Esophagus squamous epithelium (tissue), 5 donors: ENCODE data around the gene ARMH3. TPM values are rescaled to one million over a fixed set of nuclear protein-coding genes. Genes with fewer than 3 reads are reported as not detected.

Source experiments
- DNase-seq: peaks from one replicate; lab custom pipeline; 2025; lab: John Stamatoyannopoulos, UW
- H3K27ac ChIP-seq, 4 donors: fragments of 200-600 bp; sonication (generic); one replicate each; pipeline ENCODE4 v1.5.1; 2016 to 2019; ENCODE audit warnings: mild to moderate bottlenecking in 1 of 4
- H3K27me3 ChIP-seq, 4 donors: fragments of 200-600 bp; sonication (generic); 1 replicate in 3 of 4; 2 replicates in 1 of 4; pipeline versions ENCODE4 v1.5.1 to v1.6.0; 2017 to 2021; ENCODE audit warnings: antibody characterized with exemption in 1 of 4
- H3K36me3 ChIP-seq, 3 donors: fragments of 200-600 bp; sonication (generic); one replicate each; pipeline ENCODE4 v1.5.1; 2016 to 2019
- H3K4me1 ChIP-seq, 3 donors: fragments of 200-600 bp; sonication (generic); one replicate each; pipeline ENCODE4 v1.5.1; 2017 to 2019
- H3K4me3 ChIP-seq, 4 donors: fragments of 200-600 bp; sonication (generic); 1 replicate in 3 of 4; 2 replicates in 1 of 4; pipeline ENCODE4 v1.5.1; 2016 to 2019; ENCODE audit warnings: mild to moderate bottlenecking in 2 of 4, moderate library complexity in 1 of 4
- H3K9me3 ChIP-seq, 3 donors: fragments of 200-600 bp; sonication (generic); one replicate each; pipeline ENCODE4 v1.5.1; 2016 to 2019
- POLR2A ChIP-seq, 4 donors: fragments of 450-650 bp; IDR thresholded peaks; one replicate each; pipeline ENCODE4 v1.6.1; 2017; ENCODE audit warnings: antibody characterized with exemption in 4 of 4, mild to moderate bottlenecking in 4 of 4, moderate library complexity in 3 of 4
- WGBS, 2 donors: methylation state at CpG; one replicate each; pipeline ENCODE4 v1.1.5; 2018; 5-methylcytosine and 5-hydroxymethylcytosine counted together
- intact Hi-C: fragments of 100-400 bp; cut with DNase I; formaldehyde crosslinking; loops from one replicate; pipeline ENCODE4 v1.15.0; 2022
- total RNA-seq, 4 donors: library from RNA; depleted of rRNA; stranded (reverse); fragments of >200 nt; gene quantifications; one replicate each; pipeline ENCODE4 v1.1.0, GENCODE V29; 2016
- TF ChIP-seq, protein P1 (sequence below), 6 experiments: fragments of 450-650 bp in 4 of 6; fragments of 200-600 bp in 2 of 6; sonication (generic) in 2 of 6; IDR thresholded peaks; one replicate each; pipeline ENCODE4 v1.5.1; 2016 to 2019; ENCODE audit warnings: antibody characterized with exemption in 6 of 6, mild to moderate bottlenecking in 4 of 6, moderate library complexity in 4 of 6
- donor health status: DM: yes; HTN: yes; CAD: no.

Gene ARMH3
- total RNA-seq, 4 donors from 2014 or later = 13.3 to 17.2 (median 16.1) TPM

GRCh38 chr10:102068216-102068615 is 12.2 kb upstream of the ARMH3 start:
- no peak overlapping the region for H3K27ac ChIP-seq
- no peak overlapping the region for H3K4me3 ChIP-seq
- H3K9me3 ChIP-seq = no peaks in the 10 kb centered on the region
- 29% methylated on average over 1 of the region's 1 CpG; no CpG with 5 or more reads in 1 of the 2 donors for WGBS, 2 donors
- H3K4me1 ChIP-seq = peaks cover 18 to 42% (median 26%) of the 10 kb centered on the region in 3 donors
- no peak for TF ChIP-seq POLR2A (IDR thresholded peaks at IDR 0.05)
- TF ChIP-seq, protein P1, sequence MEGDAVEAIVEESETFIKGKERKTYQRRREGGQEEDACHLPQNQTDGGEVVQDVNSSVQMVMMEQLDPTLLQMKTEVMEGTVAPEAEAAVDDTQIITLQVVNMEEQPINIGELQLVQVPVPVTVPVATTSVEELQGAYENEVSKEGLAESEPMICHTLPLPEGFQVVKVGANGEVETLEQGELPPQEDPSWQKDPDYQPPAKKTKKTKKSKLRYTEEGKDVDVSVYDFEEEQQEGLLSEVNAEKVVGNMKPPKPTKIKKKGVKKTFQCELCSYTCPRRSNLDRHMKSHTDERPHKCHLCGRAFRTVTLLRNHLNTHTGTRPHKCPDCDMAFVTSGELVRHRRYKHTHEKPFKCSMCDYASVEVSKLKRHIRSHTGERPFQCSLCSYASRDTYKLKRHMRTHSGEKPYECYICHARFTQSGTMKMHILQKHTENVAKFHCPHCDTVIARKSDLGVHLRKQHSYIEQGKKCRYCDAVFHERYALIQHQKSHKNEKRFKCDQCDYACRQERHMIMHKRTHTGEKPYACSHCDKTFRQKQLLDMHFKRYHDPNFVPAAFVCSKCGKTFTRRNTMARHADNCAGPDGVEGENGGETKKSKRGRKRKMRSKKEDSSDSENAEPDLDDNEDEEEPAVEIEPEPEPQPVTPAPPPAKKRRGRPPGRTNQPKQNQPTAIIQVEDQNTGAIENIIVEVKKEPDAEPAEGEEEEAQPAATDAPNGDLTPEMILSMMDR (IDR thresholded peaks at IDR 0.05) = no peak
- intact Hi-C loops = no loop called here
- H3K36me3 ChIP-seq = peaks cover 0 to 41% (median 4%) of the 10 kb centered on the region in 3 donors
- DNase-seq = no peak
- no peaks in the 10 kb centered on the region for H3K27me3 ChIP-seq

DNA sequence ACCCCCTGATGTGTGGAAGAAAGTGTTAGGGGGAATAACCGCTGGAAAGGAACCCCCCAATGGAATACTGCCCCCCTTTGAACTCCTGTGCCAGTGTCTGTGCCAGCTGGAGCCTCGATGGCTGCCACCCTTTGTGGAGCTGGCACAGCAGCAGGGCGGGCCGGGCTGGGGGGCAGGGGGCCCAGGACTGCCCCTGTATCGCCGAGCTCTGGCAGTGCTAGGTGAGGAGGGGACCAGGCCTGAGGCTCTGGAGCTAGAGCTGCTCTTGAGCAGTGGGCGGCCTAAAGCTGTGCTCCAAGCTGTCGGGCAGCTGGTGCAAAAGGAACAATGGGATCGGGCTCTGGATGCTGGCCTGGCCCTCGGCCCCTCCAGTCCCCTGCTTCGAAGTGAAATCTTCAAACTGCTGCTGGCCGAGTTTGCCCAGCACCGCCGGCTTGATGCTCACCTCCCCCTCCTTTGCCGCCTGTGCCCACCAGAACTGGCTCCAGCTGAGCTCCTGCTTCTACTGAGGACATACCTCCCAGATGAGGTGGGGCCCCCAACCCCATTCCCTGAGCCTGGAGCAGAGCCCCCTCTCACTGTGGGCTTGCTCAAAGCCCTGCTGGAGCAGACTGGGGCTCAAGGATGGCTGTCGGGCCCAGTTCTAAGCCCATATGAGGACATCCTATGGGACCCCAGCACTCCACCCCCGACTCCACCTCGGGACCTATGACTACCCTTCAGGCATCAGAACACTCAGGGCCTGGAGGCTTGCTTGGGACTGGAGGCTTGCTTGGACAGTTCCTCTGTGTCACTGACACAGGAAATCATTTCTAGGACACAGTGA is 11.3 kb upstream of the ARMH3 start:
- Histone ChIP-seq H3K27me3 (no peaks in the 10 kb centered on the region), H3K4me3 (peak overlapping the region in 1 of 4 donors; percentile 90), H3K4me1 (peaks cover 18 to 42% (median 26%) of the 10 kb centered on the region in 3 donors), H3K9me3 (no peaks in the 10 kb centered on the region), H3K36me3 (peaks cover 0 to 41% (median 4%) of the 10 kb centered on the region in 3 donors), H3K27ac (peak overlapping the region in 1 of 4 donors; percentile 85)
- DNase-seq = no peak
- 61 to 82% methylated on average over 7 to 11 of the region's 18 CpGs for WGBS, 2 donors
- intact Hi-C loops = no loop called here
- TF ChIP-seq, protein P1 (IDR thresholded peaks at IDR 0.05) = no peak
- TF ChIP-seq POLR2A (IDR thresholded peaks at IDR 0.05) = no peak

- H3K27ac ChIP-seq = peak overlapping the region; percentile 85 to 97 (median 91)
Measured at GRCh38 chr10:102066399-102067088, 10.6 kb upstream of the ARMH3 start.

GRCh38 chr10:102065561-102066398 is 9.8 kb upstream of the ARMH3 start:
- Histone ChIP-seq H3K4me1 (peaks cover 18 to 42% (median 26%) of the 10 kb centered on the region in 3 donors), H3K36me3 (peaks cover 0 to 41% (median 4%) of the 10 kb centered on the region in 3 donors), H3K27me3 (no peaks in the 10 kb centered on the region), H3K27ac (peak overlapping the region; percentile 85 to 97 (median 91)), H3K9me3 (no peaks in the 10 kb centered on the region), H3K4me3 (peak overlapping the region; percentile 62 to 94 (median 81))
- intact Hi-C loops = no loop called here
- WGBS, 2 donors = 4 to 58% methylated on average over 5 to 6 of the region's 63 CpGs
- TF ChIP-seq, protein P1 (IDR thresholded peaks at IDR 0.05) = no peak
- TF ChIP-seq POLR2A (IDR thresholded peaks at IDR 0.05) = no peak
- DNase-seq = no peak

More at GRCh38 chr10:102066399-102067088, 10.6 kb upstream of the ARMH3 start:
- H3K27me3 ChIP-seq = no peaks in the 10 kb centered on the region
- H3K4me3 ChIP-seq = peak overlapping the region; percentile 62 to 94 (median 81)
- no peaks in the 10 kb centered on the region for H3K9me3 ChIP-seq
- H3K4me1 ChIP-seq = peaks cover 18 to 42% (median 26%) of the 10 kb centered on the region in 3 donors
- peaks cover 0 to 41% (median 4%) of the 10 kb centered on the region in 3 donors for H3K36me3 ChIP-seq
- no peak for DNase-seq
- TF ChIP-seq POLR2A (IDR thresholded peaks at IDR 0.05) = no peak
- TF ChIP-seq, protein P1 (IDR thresholded peaks at IDR 0.05) = no peak
- WGBS, 2 donors = 52 to 60% methylated on average over 8 to 9 of the region's 16 CpGs
- intact Hi-C loops = no loop called here
